Calu3 (cell line): ENCODE data around the gene NLRC3. TPM values are rescaled to one million over a fixed set of nuclear protein-coding genes. Genes with fewer than 3 reads are reported as not detected.

Experiments used
- BruUV-seq: library from RNA; stranded (reverse); fragments of 400-500 nt; replicated peaks from 2 replicates; lab custom pipeline; 2021; lab: Mats Ljungman, UMichigan
- CTCF ChIA-PET: fragments of 300-600 bp; sonication (Branson Sonifier 250); formaldehyde crosslinking; loops from one replicate; lab custom pipeline; 2022; ENCODE audit warnings: antibody characterized with exemption; lab: Charles Lee
- DNase-seq: peaks from one replicate; pipeline ENCODE4 v3.0.0; 2022
- H3K27ac Mint-ChIP-seq: one replicate; pipeline ENCODE4 v1.8.0; 2022; ENCODE audit warnings: mixed read lengths; ENCODE audit not compliant: unreplicated experiment
- H3K27me3 Mint-ChIP-seq: one replicate; pipeline ENCODE4 v1.8.0; 2022; ENCODE audit warnings: mixed read lengths; ENCODE audit not compliant: unreplicated experiment
- H3K36me3 Mint-ChIP-seq: one replicate; pipeline ENCODE4 v1.8.0; 2022; ENCODE audit warnings: mild to moderate bottlenecking, moderate library complexity, mixed read lengths; ENCODE audit not compliant: insufficient read depth, unreplicated experiment
- H3K4me1 Mint-ChIP-seq: one replicate; pipeline ENCODE4 v1.8.0; 2022; ENCODE audit warnings: mild to moderate bottlenecking, low read depth, mixed read lengths; ENCODE audit not compliant: unreplicated experiment
- H3K4me3 Mint-ChIP-seq: one replicate; pipeline ENCODE4 v1.8.0; 2022; ENCODE audit warnings: mild to moderate bottlenecking, low read depth, moderate library complexity, mixed read lengths; ENCODE audit not compliant: unreplicated experiment
- H3K9me3 Mint-ChIP-seq: one replicate; pipeline ENCODE4 v1.8.0; 2022; ENCODE audit warnings: low read depth, mixed read lengths; ENCODE audit not compliant: unreplicated experiment
- CTCF ChIP-seq: fragments of 200-600 bp; IDR thresholded peaks from one replicate; pipeline ENCODE4 v1.8.0; 2022; ENCODE audit warnings: antibody characterized with exemption; ENCODE audit not compliant: unreplicated experiment
- intact Hi-C: fragments of 100-400 bp; cut with micrococcal nuclease; formaldehyde crosslinking; loops from one replicate; pipeline ENCODE4 v1.10.0; 2022; ENCODE audit not compliant: unreplicated experiment
- total RNA-seq: library from RNA; stranded (reverse); gene quantifications from 2 replicates; pipeline ENCODE4 v1.2.3, GENCODE V29; 2022

NLRC3 gene
- total RNA-seq, 1 experiment from 2014 or later, result 0.42 TPM

GRCh38 chr16:3592559-3592958, 15.4 kb upstream of the NLRC3 start:
- H3K4me3 Mint-ChIP-seq, result no peak overlapping the region
- H3K4me1 Mint-ChIP-seq, result no peaks in the 10 kb centered on the region
- intact Hi-C loops, result no loop called here
- BruUV-seq, result no TSS peak
- H3K27ac Mint-ChIP-seq, result no peak overlapping the region
- peaks cover 5% of the 10 kb centered on the region for H3K36me3 Mint-ChIP-seq
- no peaks in the 10 kb centered on the region for H3K9me3 Mint-ChIP-seq
- no peak for TF ChIP-seq CTCF
- H3K27me3 Mint-ChIP-seq, result no peaks in the 10 kb centered on the region
- no peak for DNase-seq
- CTCF ChIA-PET, result no interaction called here

GRCh38 chr16:3591991-3592390, 14.8 kb upstream of the NLRC3 start:
- Mint-ChIP-seq H3K27me3 (no peaks in the 10 kb centered on the region), H3K36me3 (peaks cover 5% of the 10 kb centered on the region), H3K9me3 (no peaks in the 10 kb centered on the region), H3K4me1 (no peaks in the 10 kb centered on the region), H3K27ac (no peak overlapping the region), H3K4me3 (no peak overlapping the region)
- no TSS peak for BruUV-seq
- intact Hi-C loops, result no loop called here
- no peak for TF ChIP-seq CTCF
- no peak for DNase-seq
- CTCF ChIA-PET, result no interaction called here

- no peak for DNase-seq
- Mint-ChIP-seq H3K36me3 (peaks cover 5% of the 10 kb centered on the region), H3K4me3 (no peak overlapping the region), H3K27me3 (no peaks in the 10 kb centered on the region), H3K9me3 (no peaks in the 10 kb centered on the region), H3K4me1 (no peaks in the 10 kb centered on the region), H3K27ac (no peak overlapping the region)
- CTCF ChIA-PET, result no interaction called here
- intact Hi-C loops, result no loop called here
- BruUV-seq, result no TSS peak
- no peak for TF ChIP-seq CTCF
Observed at GRCh38 chr16:3591436-3591803, 14.2 kb upstream of the NLRC3 start.

GRCh38 chr16:3590736-3591435, 13.7 kb upstream of the NLRC3 start:
- Mint-ChIP-seq H3K4me1 (no peaks in the 10 kb centered on the region), H3K9me3 (no peaks in the 10 kb centered on the region), H3K36me3 (peaks cover 5% of the 10 kb centered on the region), H3K27me3 (no peaks in the 10 kb centered on the region), H3K27ac (no peak overlapping the region), H3K4me3 (no peak overlapping the region)
- no peak for TF ChIP-seq CTCF
- BruUV-seq, result no TSS peak
- DNase-seq, result no peak
- intact Hi-C loops, result no loop called here
- CTCF ChIA-PET, result no interaction called here
